ENCODE measurements around the gene TEFM. TPM values are rescaled to one million over a fixed set of nuclear protein-coding genes. Genes with fewer than 3 reads are reported as not detected.

Gene TEFM
- total and polyA plus RNA-seq, 2 of the 8 experiments (the other 6 are each of a cell fraction or from before 2014, with no cell fraction given) = 6.1 to 10.9 TPM

GRCh38 chr17:30906101-30906911 is at the start of gene TEFM (continued):
- TF ChIP-seq, protein P1, sequence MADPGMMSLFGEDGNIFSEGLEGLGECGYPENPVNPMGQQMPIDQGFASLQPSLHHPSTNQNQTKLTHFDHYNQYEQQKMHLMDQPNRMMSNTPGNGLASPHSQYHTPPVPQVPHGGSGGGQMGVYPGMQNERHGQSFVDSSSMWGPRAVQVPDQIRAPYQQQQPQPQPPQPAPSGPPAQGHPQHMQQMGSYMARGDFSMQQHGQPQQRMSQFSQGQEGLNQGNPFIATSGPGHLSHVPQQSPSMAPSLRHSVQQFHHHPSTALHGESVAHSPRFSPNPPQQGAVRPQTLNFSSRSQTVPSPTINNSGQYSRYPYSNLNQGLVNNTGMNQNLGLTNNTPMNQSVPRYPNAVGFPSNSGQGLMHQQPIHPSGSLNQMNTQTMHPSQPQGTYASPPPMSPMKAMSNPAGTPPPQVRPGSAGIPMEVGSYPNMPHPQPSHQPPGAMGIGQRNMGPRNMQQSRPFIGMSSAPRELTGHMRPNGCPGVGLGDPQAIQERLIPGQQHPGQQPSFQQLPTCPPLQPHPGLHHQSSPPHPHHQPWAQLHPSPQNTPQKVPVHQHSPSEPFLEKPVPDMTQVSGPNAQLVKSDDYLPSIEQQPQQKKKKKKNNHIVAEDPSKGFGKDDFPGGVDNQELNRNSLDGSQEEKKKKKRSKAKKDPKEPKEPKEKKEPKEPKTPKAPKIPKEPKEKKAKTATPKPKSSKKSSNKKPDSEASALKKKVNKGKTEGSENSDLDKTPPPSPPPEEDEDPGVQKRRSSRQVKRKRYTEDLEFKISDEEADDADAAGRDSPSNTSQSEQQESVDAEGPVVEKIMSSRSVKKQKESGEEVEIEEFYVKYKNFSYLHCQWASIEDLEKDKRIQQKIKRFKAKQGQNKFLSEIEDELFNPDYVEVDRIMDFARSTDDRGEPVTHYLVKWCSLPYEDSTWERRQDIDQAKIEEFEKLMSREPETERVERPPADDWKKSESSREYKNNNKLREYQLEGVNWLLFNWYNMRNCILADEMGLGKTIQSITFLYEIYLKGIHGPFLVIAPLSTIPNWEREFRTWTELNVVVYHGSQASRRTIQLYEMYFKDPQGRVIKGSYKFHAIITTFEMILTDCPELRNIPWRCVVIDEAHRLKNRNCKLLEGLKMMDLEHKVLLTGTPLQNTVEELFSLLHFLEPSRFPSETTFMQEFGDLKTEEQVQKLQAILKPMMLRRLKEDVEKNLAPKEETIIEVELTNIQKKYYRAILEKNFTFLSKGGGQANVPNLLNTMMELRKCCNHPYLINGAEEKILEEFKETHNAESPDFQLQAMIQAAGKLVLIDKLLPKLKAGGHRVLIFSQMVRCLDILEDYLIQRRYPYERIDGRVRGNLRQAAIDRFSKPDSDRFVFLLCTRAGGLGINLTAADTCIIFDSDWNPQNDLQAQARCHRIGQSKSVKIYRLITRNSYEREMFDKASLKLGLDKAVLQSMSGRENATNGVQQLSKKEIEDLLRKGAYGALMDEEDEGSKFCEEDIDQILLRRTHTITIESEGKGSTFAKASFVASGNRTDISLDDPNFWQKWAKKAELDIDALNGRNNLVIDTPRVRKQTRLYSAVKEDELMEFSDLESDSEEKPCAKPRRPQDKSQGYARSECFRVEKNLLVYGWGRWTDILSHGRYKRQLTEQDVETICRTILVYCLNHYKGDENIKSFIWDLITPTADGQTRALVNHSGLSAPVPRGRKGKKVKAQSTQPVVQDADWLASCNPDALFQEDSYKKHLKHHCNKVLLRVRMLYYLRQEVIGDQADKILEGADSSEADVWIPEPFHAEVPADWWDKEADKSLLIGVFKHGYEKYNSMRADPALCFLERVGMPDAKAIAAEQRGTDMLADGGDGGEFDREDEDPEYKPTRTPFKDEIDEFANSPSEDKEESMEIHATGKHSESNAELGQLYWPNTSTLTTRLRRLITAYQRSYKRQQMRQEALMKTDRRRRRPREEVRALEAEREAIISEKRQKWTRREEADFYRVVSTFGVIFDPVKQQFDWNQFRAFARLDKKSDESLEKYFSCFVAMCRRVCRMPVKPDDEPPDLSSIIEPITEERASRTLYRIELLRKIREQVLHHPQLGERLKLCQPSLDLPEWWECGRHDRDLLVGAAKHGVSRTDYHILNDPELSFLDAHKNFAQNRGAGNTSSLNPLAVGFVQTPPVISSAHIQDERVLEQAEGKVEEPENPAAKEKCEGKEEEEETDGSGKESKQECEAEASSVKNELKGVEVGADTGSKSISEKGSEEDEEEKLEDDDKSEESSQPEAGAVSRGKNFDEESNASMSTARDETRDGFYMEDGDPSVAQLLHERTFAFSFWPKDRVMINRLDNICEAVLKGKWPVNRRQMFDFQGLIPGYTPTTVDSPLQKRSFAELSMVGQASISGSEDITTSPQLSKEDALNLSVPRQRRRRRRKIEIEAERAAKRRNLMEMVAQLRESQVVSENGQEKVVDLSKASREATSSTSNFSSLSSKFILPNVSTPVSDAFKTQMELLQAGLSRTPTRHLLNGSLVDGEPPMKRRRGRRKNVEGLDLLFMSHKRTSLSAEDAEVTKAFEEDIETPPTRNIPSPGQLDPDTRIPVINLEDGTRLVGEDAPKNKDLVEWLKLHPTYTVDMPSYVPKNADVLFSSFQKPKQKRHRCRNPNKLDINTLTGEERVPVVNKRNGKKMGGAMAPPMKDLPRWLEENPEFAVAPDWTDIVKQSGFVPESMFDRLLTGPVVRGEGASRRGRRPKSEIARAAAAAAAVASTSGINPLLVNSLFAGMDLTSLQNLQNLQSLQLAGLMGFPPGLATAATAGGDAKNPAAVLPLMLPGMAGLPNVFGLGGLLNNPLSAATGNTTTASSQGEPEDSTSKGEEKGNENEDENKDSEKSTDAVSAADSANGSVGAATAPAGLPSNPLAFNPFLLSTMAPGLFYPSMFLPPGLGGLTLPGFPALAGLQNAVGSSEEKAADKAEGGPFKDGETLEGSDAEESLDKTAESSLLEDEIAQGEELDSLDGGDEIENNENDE (IDR thresholded peaks at IDR 0.05; ENCODE audit: insufficient replicate concordance, low read length) = no peak
- TF ChIP-seq ATF3 (IDR thresholded peaks at IDR 0.05; ENCODE audit: insufficient read depth, low read depth, low read length) (no peak), TBP (IDR thresholded peaks at IDR 0.05; ENCODE audit: low read depth, low read length) (peak; percentile 84), CBX8 (IDR thresholded peaks at IDR 0.05; ENCODE audit: borderline replicate concordance, low read depth, low read length) (no peak), TEAD4 (IDR thresholded peaks at IDR 0.05; ENCODE audit: low read depth, low read length) (peak; percentile 48; the same call in 1 of the 2 replicates), NRF1 (IDR thresholded peaks at IDR 0.05; ENCODE audit: low read depth, low read length) (no peak), KDM1A (IDR thresholded peaks at IDR 0.05; ENCODE audit: borderline replicate concordance, low read length) (no peak), TCF12 (IDR thresholded peaks at IDR 0.05; ENCODE audit: low read depth, low read length) (0 out of 2 replicates have a peak, but pooled peaks have one; percentile 43)
- TF ChIP-seq, protein P2, sequence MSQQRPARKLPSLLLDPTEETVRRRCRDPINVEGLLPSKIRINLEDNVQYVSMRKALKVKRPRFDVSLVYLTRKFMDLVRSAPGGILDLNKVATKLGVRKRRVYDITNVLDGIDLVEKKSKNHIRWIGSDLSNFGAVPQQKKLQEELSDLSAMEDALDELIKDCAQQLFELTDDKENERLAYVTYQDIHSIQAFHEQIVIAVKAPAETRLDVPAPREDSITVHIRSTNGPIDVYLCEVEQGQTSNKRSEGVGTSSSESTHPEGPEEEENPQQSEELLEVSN (IDR thresholded peaks at IDR 0.05) = peak; percentile 60
